ENCODE measurements around the gene TRAPPC8. TPM values are rescaled to one million over a fixed set of nuclear protein-coding genes. Genes with fewer than 3 reads are reported as not detected.

TRAPPC8 gene
- total RNA-seq = 30.6 and 51.1 TPM in 2 replicates

GRCh38 chr18:31942999-31943877 is at the start of gene TRAPPC8:
Gene TRAPPC8, minus strand, starts transcription at chr18:31943128. Its CDS starts 364 bp downstream, at chr18:31942764.

Small RNA genes within 50 kb of the gene (small RNA-seq; reads per million reads assigned to genes)
- not detected for gene RNU6-1050P (ENCODE audit: low replicate concordance)

Other genes with a start within 250 kb of the TRAPPC8 start
- gene SLC25A52, start 182.2 kb downstream of the TRAPPC8 start, total RNA-seq = 0.14 TPM in 1 of 2 replicates, not detected in the other
- gene RNF125, start 75.7 kb upstream of the TRAPPC8 start, total RNA-seq = 0.14 TPM in 1 of 2 replicates, not detected in the other
- gene RNF138, start 148.7 kb upstream of the TRAPPC8 start, total RNA-seq = 12.7 and 25.2 TPM in 2 replicates
- not detected in 2 replicates for gene MEP1B, start 246.9 kb upstream of the TRAPPC8 start, total RNA-seq